ENCODE data around the gene SRD5A3. TPM values are rescaled to one million over a fixed set of nuclear protein-coding genes. Genes with fewer than 3 reads are reported as not detected.

The SRD5A3 gene
- total RNA-seq, 1 donor from 2014 or later, result 6.8 TPM

DNA sequence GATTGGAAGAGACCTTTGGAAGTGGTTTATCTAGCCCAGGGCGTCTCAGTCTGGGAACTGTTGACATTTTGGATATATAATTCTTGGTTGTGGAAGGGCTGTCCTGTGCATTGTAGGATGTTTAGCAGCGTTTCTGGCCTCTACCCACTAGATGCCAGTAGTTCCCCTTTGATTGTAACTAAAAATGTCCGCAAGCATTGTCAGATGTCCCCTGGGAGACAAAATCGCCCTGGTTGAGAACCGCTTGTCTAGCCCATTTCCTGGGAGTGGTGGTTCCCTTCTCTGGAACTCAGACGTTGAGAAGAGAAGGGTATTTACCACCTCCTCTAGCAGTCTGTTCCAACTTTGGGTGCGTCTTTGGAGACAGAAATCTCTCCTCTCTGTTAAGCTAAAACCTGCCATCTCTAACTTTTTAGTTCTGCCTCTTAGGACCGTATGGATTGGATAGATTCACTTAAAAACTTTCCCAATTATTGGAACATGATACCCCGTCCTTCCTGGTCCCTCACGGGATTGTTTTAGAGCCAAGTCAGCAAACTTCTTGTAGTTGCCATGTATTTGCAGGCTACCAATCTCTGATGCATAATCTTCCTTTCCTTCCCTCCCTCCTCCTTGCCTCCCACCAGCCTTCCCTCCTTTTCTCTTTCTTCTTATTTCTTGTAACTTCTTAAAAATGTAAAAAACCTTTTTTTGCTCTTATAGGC lies 63.6 kb downstream of the SRD5A3 start:
- TF ChIP-seq, protein P1, sequence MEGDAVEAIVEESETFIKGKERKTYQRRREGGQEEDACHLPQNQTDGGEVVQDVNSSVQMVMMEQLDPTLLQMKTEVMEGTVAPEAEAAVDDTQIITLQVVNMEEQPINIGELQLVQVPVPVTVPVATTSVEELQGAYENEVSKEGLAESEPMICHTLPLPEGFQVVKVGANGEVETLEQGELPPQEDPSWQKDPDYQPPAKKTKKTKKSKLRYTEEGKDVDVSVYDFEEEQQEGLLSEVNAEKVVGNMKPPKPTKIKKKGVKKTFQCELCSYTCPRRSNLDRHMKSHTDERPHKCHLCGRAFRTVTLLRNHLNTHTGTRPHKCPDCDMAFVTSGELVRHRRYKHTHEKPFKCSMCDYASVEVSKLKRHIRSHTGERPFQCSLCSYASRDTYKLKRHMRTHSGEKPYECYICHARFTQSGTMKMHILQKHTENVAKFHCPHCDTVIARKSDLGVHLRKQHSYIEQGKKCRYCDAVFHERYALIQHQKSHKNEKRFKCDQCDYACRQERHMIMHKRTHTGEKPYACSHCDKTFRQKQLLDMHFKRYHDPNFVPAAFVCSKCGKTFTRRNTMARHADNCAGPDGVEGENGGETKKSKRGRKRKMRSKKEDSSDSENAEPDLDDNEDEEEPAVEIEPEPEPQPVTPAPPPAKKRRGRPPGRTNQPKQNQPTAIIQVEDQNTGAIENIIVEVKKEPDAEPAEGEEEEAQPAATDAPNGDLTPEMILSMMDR (IDR thresholded peaks at IDR 0.05; ENCODE audit: borderline replicate concordance), result peak; percentile 56
- intact Hi-C loops (cut with micrococcal nuclease), result no loop called here
- H3K9me3 ChIP-seq (replicated peaks), result no peaks in the 10 kb centered on the region
- peak overlapping the region; percentile 3 for H3K4me3 ChIP-seq
- DNase-seq, result no peak
- peak overlapping the region; percentile 40 for H3K27ac ChIP-seq (replicated peaks)
- peaks cover 44% of the 10 kb centered on the region for H3K4me1 ChIP-seq
- no peaks in the 10 kb centered on the region for H3K27me3 ChIP-seq (ENCODE audit: low read depth)
- peaks cover 47% of the 10 kb centered on the region for H3K36me3 ChIP-seq

DNA sequence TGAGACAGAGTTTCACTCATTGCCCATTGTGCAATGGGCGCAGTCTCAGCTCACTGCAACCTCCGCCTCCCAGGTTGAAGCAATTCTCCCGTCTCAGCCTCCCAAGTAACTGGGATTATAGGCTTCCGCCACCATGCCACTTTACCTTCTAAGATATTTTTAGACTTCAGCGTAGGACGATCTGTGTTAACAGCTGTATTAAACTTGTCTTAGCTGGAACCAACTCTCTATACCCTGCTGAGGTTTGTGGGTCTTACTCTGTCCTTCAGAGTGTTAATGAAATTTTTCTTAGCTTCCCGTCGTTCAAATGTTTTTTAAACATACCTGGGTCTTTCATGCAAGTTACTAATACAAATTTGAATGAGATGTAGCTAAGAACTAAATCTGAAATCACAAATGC lies 64.4 kb downstream of the SRD5A3 start:
- DNase-seq, result no peak
- H3K4me3 ChIP-seq, result no peak overlapping the region
- intact Hi-C loops (cut with micrococcal nuclease), result no loop called here
- no peak overlapping the region for H3K27ac ChIP-seq (replicated peaks)
- H3K27me3 ChIP-seq (ENCODE audit: low read depth), result no peaks in the 10 kb centered on the region
- H3K4me1 ChIP-seq, result peaks cover 44% of the 10 kb centered on the region
- H3K36me3 ChIP-seq, result peaks cover 46% of the 10 kb centered on the region
- TF ChIP-seq, protein P1 (IDR thresholded peaks at IDR 0.05; ENCODE audit: borderline replicate concordance), result no peak
- H3K9me3 ChIP-seq (replicated peaks), result no peaks in the 10 kb centered on the region

DNA sequence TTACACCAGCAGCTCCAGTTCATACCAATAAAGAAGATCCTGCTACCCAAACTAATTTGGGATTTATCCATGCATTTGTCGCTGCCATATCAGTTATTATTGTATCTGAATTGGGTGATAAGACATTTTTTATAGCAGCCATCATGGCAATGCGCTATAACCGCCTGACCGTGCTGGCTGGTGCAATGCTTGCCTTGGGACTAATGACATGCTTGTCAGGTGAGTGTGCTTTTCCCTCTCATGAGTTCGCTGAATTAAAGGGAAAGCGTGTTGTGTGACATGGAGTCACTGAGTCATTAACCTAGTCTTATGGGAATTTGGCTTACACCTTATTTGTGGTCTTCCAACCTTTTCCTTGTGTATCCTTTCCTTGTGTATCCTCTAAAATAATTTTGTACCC lies 65.6 kb downstream of the SRD5A3 start:
- Histone ChIP-seq H3K9me3 (replicated peaks) (no peaks in the 10 kb centered on the region), H3K36me3 (peaks cover 47% of the 10 kb centered on the region), H3K27me3 (ENCODE audit: low read depth) (no peaks in the 10 kb centered on the region), H3K4me1 (peaks cover 44% of the 10 kb centered on the region), H3K4me3 (no peak overlapping the region), H3K27ac (replicated peaks) (no peak overlapping the region)
- TF ChIP-seq, protein P1 (IDR thresholded peaks at IDR 0.05; ENCODE audit: borderline replicate concordance), result no peak
- intact Hi-C loops (cut with micrococcal nuclease), result no loop called here
- no peak for DNase-seq

DNA sequence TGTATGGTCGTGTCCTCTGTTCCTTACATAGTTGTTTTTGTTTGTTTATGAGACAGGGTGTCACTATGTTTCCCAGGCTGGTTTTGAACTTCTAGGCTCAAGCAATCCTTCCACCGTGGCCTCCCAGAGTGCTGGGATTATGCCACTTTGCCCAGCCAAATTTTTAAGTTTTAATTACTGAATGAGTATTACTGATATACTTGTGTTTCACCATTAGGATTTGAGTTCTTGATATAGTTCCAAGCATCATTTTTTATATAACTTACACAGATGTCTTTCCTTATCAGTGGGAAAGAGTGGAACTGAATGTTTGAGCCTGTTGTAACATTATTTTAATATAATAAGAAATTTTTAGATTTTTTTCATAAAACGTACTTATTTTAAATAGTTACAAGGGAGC lies 70.1 kb downstream of the SRD5A3 start:
- DNase-seq, result no peak
- no peaks in the 10 kb centered on the region for H3K9me3 ChIP-seq (replicated peaks)
- no peak overlapping the region for H3K27ac ChIP-seq (replicated peaks)
- H3K27me3 ChIP-seq (ENCODE audit: low read depth), result no peaks in the 10 kb centered on the region
- H3K4me3 ChIP-seq, result no peak overlapping the region
- intact Hi-C loops (cut with micrococcal nuclease), result no loop called here
- peaks cover 11% of the 10 kb centered on the region for H3K4me1 ChIP-seq
- peaks cover 83% of the 10 kb centered on the region for H3K36me3 ChIP-seq
- TF ChIP-seq, protein P1 (IDR thresholded peaks at IDR 0.05; ENCODE audit: borderline replicate concordance), result no peak

Other genes starting within 250 kb of the SRD5A3 start
- gene KDR, start 220.6 kb upstream of the SRD5A3 start, total RNA-seq, result 23.4 TPM
- 41.6 TPM for gene TMEM165, start 49.7 kb downstream of the SRD5A3 start, total RNA-seq
- gene CLOCK, start 200.7 kb downstream of the SRD5A3 start, total RNA-seq, result 34.2 TPM
- gene PDCL2, start 246.0 kb downstream of the SRD5A3 start, total RNA-seq, result not detected

Measured in left ventricle myocardium inferior (tissue), 1 donor.